ENCODE data around the gene MVP. TPM values are rescaled to one million over a fixed set of nuclear protein-coding genes. Genes with fewer than 3 reads are reported as not detected.
A peak's percentile ranks its signal among the peaks of the same experiment; 100 is the strongest.
"Not testable (repeated sequence)": the region's sequence is repeated elsewhere in the genome, so short reads cannot be mapped to it uniquely, and the experiment has no call there.

MVP gene
- total RNA-seq, 1 experiment from 2014 or later: 186 TPM

- DNase-seq (ENCODE audit: low read depth): no peak
These were observed 22.6 kb downstream of the MVP start for GRCh38 chr16:29842732-29843346.

- DNase-seq (ENCODE audit: low read depth): no peak
These were observed 23.7 kb downstream of the MVP start for GRCh38 chr16:29843931-29844330.

GRCh38 chr16:29844575-29845331 is 24.5 kb downstream of the MVP start:
- no peak for DNase-seq (ENCODE audit: low read depth)

GRCh38 chr16:29845656-29846055 is 25.4 kb downstream of the MVP start:
- no peak for DNase-seq (ENCODE audit: low read depth)

GRCh38 chr16:29848420-29849297 is 28.4 kb downstream of the MVP start:
- peak; percentile 65 for DNase-seq (ENCODE audit: low read depth)

- DNase-seq (ENCODE audit: low read depth): no peak
These were observed 29.2 kb downstream of the MVP start for GRCh38 chr16:29849505-29849904.

- no peak for DNase-seq (ENCODE audit: low read depth)
These were observed 30.7 kb downstream of the MVP start for GRCh38 chr16:29850998-29851397.

GRCh38 chr16:29852654-29853053 is 32.4 kb downstream of the MVP start:
- DNase-seq (ENCODE audit: low read depth): peak; percentile 18

- DNase-seq (ENCODE audit: low read depth): peak; percentile 27
These were observed 34.3 kb downstream of the MVP start for GRCh38 chr16:29854520-29855100.

GRCh38 chr16:29857133-29857760 is 37.0 kb downstream of the MVP start:
- DNase-seq (ENCODE audit: low read depth): peak; percentile 84

- no peak for DNase-seq (ENCODE audit: low read depth)
These were observed 38.0 kb downstream of the MVP start for GRCh38 chr16:29858149-29858849.

GRCh38 chr16:29858974-29859373 is 38.7 kb downstream of the MVP start:
- no peak for DNase-seq (ENCODE audit: low read depth)

- no peak for DNase-seq (ENCODE audit: low read depth)
These were observed 40.0 kb downstream of the MVP start for GRCh38 chr16:29860218-29860617.

GRCh38 chr16:29862383-29862883 is 42.2 kb downstream of the MVP start:
- peak; percentile 43 for DNase-seq (ENCODE audit: low read depth)

- peak; percentile 92 for DNase-seq (ENCODE audit: low read depth)
These were observed 42.8 kb downstream of the MVP start, which contains the start of gene CDIPT for GRCh38 chr16:29862884-29863668. TSS of gene CDIPT (minus strand) at chr16:29863226. CDS start at chr16:29862857, 369 bp downstream.

- no peak for DNase-seq (ENCODE audit: low read depth)
These were observed 43.4 kb downstream of the MVP start for GRCh38 chr16:29863669-29863984.

- DNase-seq (ENCODE audit: low read depth): no peak
These were observed 43.9 kb downstream of the MVP start for GRCh38 chr16:29864205-29864604.

GRCh38 chr16:29868396-29869009 is 48.2 kb downstream of the MVP start:
- no peak for DNase-seq (ENCODE audit: low read depth)

- not testable (repeated sequence) for DNase-seq (ENCODE audit: low read depth)
These were observed 48.8 kb downstream of the MVP start for GRCh38 chr16:29869067-29869466.

All from M059J (cell line).